Endothelial cell of umbilical vein (primary cell): ENCODE measurements around the gene STAB2. TPM values are rescaled to one million over a fixed set of nuclear protein-coding genes. Genes with fewer than 3 reads are reported as not detected.
A peak's percentile ranks its signal among the peaks of the same experiment; 100 is the strongest.

Source experiments
- Bru-seq: library from RNA; stranded (reverse); fragments of 400-500 nt; gene quantifications from one replicate; lab custom pipeline; 2021; lab: Mats Ljungman, UMichigan
- BruChase-seq, 2 experiments: library from RNA; stranded (reverse); fragments of 400-500 nt; gene quantifications; one replicate each; lab custom pipeline; 2021; lab: Mats Ljungman, UMichigan
- BruUV-seq: library from RNA; stranded (reverse); fragments of 400-500 nt; replicated peaks from 2 replicates; lab custom pipeline; 2021; lab: Mats Ljungman, UMichigan
- CTCF ChIA-PET: fragments of 300-600, 350-600 bp; sonication (Branson Sonifier 250); formaldehyde crosslinking; loops from one replicate; lab custom pipeline; 2021; ENCODE audit warnings: antibody characterized with exemption, inconsistent platforms; lab: Charles Lee
- POLR2A ChIA-PET: fragments of 300-600, 350-600 bp; sonication (Branson Sonifier 250); formaldehyde crosslinking; loops from one replicate; lab custom pipeline; 2021; ENCODE audit warnings: antibody characterized with exemption, inconsistent platforms; lab: Charles Lee
- DNase-seq: peaks from one replicate; pipeline ENCODE4 v3.0.0-alpha.2; 2011; ENCODE audit warnings: low read depth, low spot score
- FAIRE-seq: peaks from 2 replicates; lab custom pipeline; 2011; peaks lifted over from hg19 to GRCh38; lab: Jason Lieb, UNC
- H2AFZ ChIP-seq: 2 replicates; pipeline ENCODE4 v1.6.0; 2012; ENCODE audit warnings: low read depth, low read length, control low read depth, inconsistent platforms
- H3K27ac ChIP-seq: 2 replicates; pipeline ENCODE4 v1.5.1; 2011; ENCODE audit warnings: low read depth, mild to moderate bottlenecking, control low read depth, low read length, moderate library complexity; ENCODE audit not compliant: insufficient read depth
- H3K27me3 ChIP-seq, 2 experiments: 2 replicates each; pipeline versions ENCODE4 v1.6.0 to v1.6.1; 2011; ENCODE audit warnings: low read length in 2 of 2, mixed read lengths in 1 of 2; ENCODE audit not compliant: control insufficient read depth in 2 of 2, insufficient read depth in 2 of 2
- H3K36me3 ChIP-seq, 2 experiments: 2 replicates in 1 of 2; 3 replicates in 1 of 2; pipeline ENCODE4 v1.5.1; 2011; ENCODE audit warnings: low read length in 2 of 2, mild to moderate bottlenecking in 1 of 2, moderate library complexity in 1 of 2; ENCODE audit not compliant: control insufficient read depth in 2 of 2, insufficient read depth in 2 of 2; ENCODE audit errors: extremely low read depth in 1 of 2
- H3K4me1 ChIP-seq: 3 replicates; pipeline ENCODE4 v1.5.1; 2011; ENCODE audit warnings: mild to moderate bottlenecking, low read length; ENCODE audit not compliant: control insufficient read depth, insufficient read depth; ENCODE audit errors: extremely low read depth
- H3K4me2 ChIP-seq: 2 replicates; pipeline ENCODE4 v1.6.1; 2011; ENCODE audit warnings: low read length, control low read depth, mixed read lengths; ENCODE audit not compliant: insufficient read depth
- H3K4me3 ChIP-seq, 3 experiments: fragments of 200-600 bp in 1 of 3; sonication (generic), shearing (Covaris generic) in 1 of 3; replicated peaks in 1 of 3; 2 replicates each; pipeline ENCODE4 v1.5.1; 2011 to 2016; ENCODE audit warnings: control low read depth in 3 of 3, low read length in 3 of 3, mild to moderate bottlenecking in 2 of 3, inconsistent platforms in 1 of 3, low read depth in 1 of 3, moderate library complexity in 1 of 3; ENCODE audit not compliant: insufficient read depth in 1 of 3
- H3K79me2 ChIP-seq: 2 replicates; pipeline ENCODE4 v1.6.0; 2012; ENCODE audit warnings: low read length, inconsistent platforms; ENCODE audit not compliant: control insufficient read depth, insufficient read depth
- H3K9ac ChIP-seq: replicated peaks from 2 replicates; pipeline ENCODE3; 2011; ENCODE audit warnings: low read length, control low read depth; ENCODE audit not compliant: insufficient read depth; ENCODE audit errors: extremely low read depth
- H3K9me1 ChIP-seq: replicated peaks from 3 replicates; pipeline ENCODE4 v1.6.0; 2011; ENCODE audit warnings: mild to moderate bottlenecking, low read length; ENCODE audit not compliant: control insufficient read depth, insufficient read depth; ENCODE audit errors: extremely low read depth
- H3K9me3 ChIP-seq: replicated peaks from 2 replicates; pipeline ENCODE4 v1.5.1; 2012; ENCODE audit warnings: low read length, inconsistent platforms; ENCODE audit not compliant: control insufficient read depth, insufficient read depth
- H4K20me1 ChIP-seq: replicated peaks from 2 replicates; pipeline ENCODE3; 2011; ENCODE audit warnings: mild to moderate bottlenecking, low read length; ENCODE audit not compliant: control insufficient read depth, insufficient read depth; ENCODE audit errors: extremely low read depth
- CTCF ChIP-seq, 2 donors: IDR thresholded peaks; 1 replicate in 1 of 2; 2 replicates in 1 of 2; pipeline ENCODE4 v1.5.1; 2011; ENCODE audit warnings: low read length in 2 of 2, mild to moderate bottlenecking in 2 of 2, moderate library complexity in 2 of 2, control low read depth in 1 of 2, inconsistent platforms in 1 of 2, low read depth in 1 of 2; ENCODE audit not compliant: insufficient read depth in 1 of 2; ENCODE audit errors: extremely low read depth in 1 of 2
- EZH2 ChIP-seq: IDR thresholded peaks from 2 replicates; pipeline ENCODE4 v1.6.1; 2012; ENCODE audit warnings: borderline replicate concordance, low read depth, mild to moderate bottlenecking, moderate library complexity, low read length, inconsistent platforms; ENCODE audit not compliant: severe bottlenecking
- GATA2 ChIP-seq: IDR thresholded peaks from 2 replicates; pipeline ENCODE4 v1.7.0; 2011; ENCODE audit warnings: low read depth, mild to moderate bottlenecking, moderate library complexity, mixed read lengths, low read length; ENCODE audit not compliant: insufficient read length, insufficient read depth
- POLR2AphosphoS5 ChIP-seq: IDR thresholded peaks from 2 replicates; pipeline ENCODE4 v1.6.1; 2012; ENCODE audit warnings: low read depth, mild to moderate bottlenecking, control low read depth, low read length, moderate library complexity; ENCODE audit not compliant: insufficient read depth
- dilution Hi-C: fragments of 300-500 bp; cut with MboI; formaldehyde crosslinking; loops from one replicate; pipeline ENCODE4 v1.15.0; 2019; ENCODE audit warnings: low sequenced_read_pairs; ENCODE audit not compliant: extremely low pct_ligation_motif_present
- intact Hi-C: fragments of 100-400 bp; cut with micrococcal nuclease; formaldehyde crosslinking; loops from one replicate; pipeline ENCODE4 v1.10.0; 2022
- long read RNA-seq: library from polyadenylated mRNA; stranded (forward); transcript quantifications from one replicate; pipeline ENCODE4 v2.0.0, GENCODE V29; 2021
- polyA minus RNA-seq, 3 experiments: library from RNA; depleted of rRNA, polyadenylated mRNA; stranded (reverse); fragments of >200 nt; gene quantifications; 1 replicate in 1 of 3; 2 replicates in 2 of 3; pipeline ENCODE4 v1.2.3, GENCODE V29; 2011
- polyA plus RNA-seq, 4 experiments: library from polyadenylated mRNA; depleted of rRNA in 3 of 4; stranded (reverse) in 3 of 4; unstranded in 1 of 4; fragments of >200 nt; gene quantifications; 2 replicates each; pipeline versions ENCODE4 v1.2.1 to v1.2.3, GENCODE V29; 2011 to 2012; ENCODE audit warnings: missing spikeins in 1 of 4
- total RNA-seq: library from RNA; stranded (reverse); gene quantifications from 2 replicates; pipeline ENCODE4 v1.2.3, GENCODE V29; 2021

Gene STAB2
- total RNA-seq (not detected in 2 replicates), polyA plus RNA-seq (0.01 TPM in 1 of 2 replicates, not detected in the other), polyA minus RNA-seq (0.05 and 0.11 TPM in 2 replicates), Bru-seq, nascent RNA (percentile 2 among the genes with signal in this experiment), BruChase-seq, experiment 1, labeled RNA remaining after a 6-hour chase (not detected), BruChase-seq, experiment 2, labeled RNA remaining after a 2-hour chase (not detected)
- polyA plus RNA-seq (2011; cell fraction: cytosol; rRNA removed): 0.01 TPM in 1 of 2 replicates, not detected in the other
- 0.06 and 0.07 TPM in 2 replicates for polyA plus RNA-seq (2011; cell fraction: nucleus; rRNA removed)
- not detected in 2 replicates for polyA plus RNA-seq (2012)
- polyA minus RNA-seq (2011; cell fraction: cytosol; rRNA and poly(A)+ RNA removed): not detected
- 0.05 and 0.10 TPM in 2 replicates for polyA minus RNA-seq (2011; cell fraction: nucleus; rRNA and poly(A)+ RNA removed)
- long read RNA-seq, partial matches to known transcripts: 0 of 1 reads
- long read RNA-seq, other reads (novel, unspliced or antisense): 1 of 1 reads

GRCh38 chr12:103586791-103587370 is at the start of gene STAB2:
TSS of gene STAB2 (plus strand) at chr12:103587273. CDS start at chr12:103587477, 204 bp downstream.
- POLR2A ChIA-PET: no interaction called here
- no peak within 1 kb of the TSS for H3K4me3 ChIP-seq
- H3K9ac ChIP-seq: no peak within 1 kb of the TSS
- dilution Hi-C loops (no loop called here), intact Hi-C loops (loop anchor here (2.0 kb wide), 1 partner anchor 46 kb away; no protein-coding TSS in a partner anchor)
- H3K4me1 ChIP-seq: no peaks in the 10 kb centered on the region
- FAIRE-seq: no peak
- H3K9me3 ChIP-seq: no peaks in the 10 kb centered on the region
- H3K36me3 ChIP-seq: no peaks in the 10 kb centered on the region
- peak; percentile 40 for DNase-seq
- no peak within 1 kb of the TSS for H3K27ac ChIP-seq
- no peaks in the 10 kb centered on the region for H3K27me3 ChIP-seq
- CTCF ChIA-PET: interaction anchor here (1.3 to 2.8 kb wide), 7 partner anchors 11 to 284 kb away, joined by 3 to 14 read pairs (median 7); no protein-coding TSS in a partner anchor
- TF ChIP-seq GATA2 (no peak), CTCF (IDR thresholded peaks at IDR 0.05; ENCODE audit: extremely low read depth in 1 of 2, insufficient read depth in 1 of 2, low read depth in 1 of 2, low read length in 2 of 2) (no peak), POLR2AphosphoS5 (no peak), EZH2 (no peak)
- no peaks in the 10 kb centered on the region for H3K9me1 ChIP-seq
- H2AFZ ChIP-seq: no peak within 1 kb of the TSS
- no peaks in the 10 kb centered on the region for H3K79me2 ChIP-seq
- BruUV-seq: no TSS peak
- no peaks in the 10 kb centered on the region for H4K20me1 ChIP-seq
- no peak within 1 kb of the TSS for H3K4me2 ChIP-seq
